Skeletal muscle tissue (tissue), 4 donors: ENCODE data around the gene GATD1. TPM values are rescaled to one million over a fixed set of nuclear protein-coding genes. Genes with fewer than 3 reads are reported as not detected.

Experiments
- H3K27ac ChIP-seq: one replicate; pipeline ENCODE4 v1.7.0; 2013; ENCODE audit warnings: mild to moderate bottlenecking, low read depth, low read length, inconsistent platforms
- H3K27me3 ChIP-seq, 3 donors: one replicate each; pipeline ENCODE4 v1.7.0; 2013; ENCODE audit warnings: low read length in 3 of 3; ENCODE audit not compliant: control insufficient read depth in 3 of 3, insufficient read depth in 3 of 3
- H3K36me3 ChIP-seq, 3 donors: one replicate each; pipeline ENCODE4 v1.7.0; 2013; ENCODE audit warnings: low read length in 3 of 3; ENCODE audit not compliant: control insufficient read depth in 3 of 3, insufficient read depth in 3 of 3
- H3K4me1 ChIP-seq, 3 donors: one replicate each; pipeline ENCODE4 v1.7.0; 2013; ENCODE audit warnings: low read length in 3 of 3, mild to moderate bottlenecking in 3 of 3; ENCODE audit not compliant: control insufficient read depth in 3 of 3, insufficient read depth in 3 of 3
- H3K4me3 ChIP-seq, 3 donors: one replicate each; pipeline ENCODE4 v1.7.0; 2013; ENCODE audit warnings: low read length in 3 of 3
- H3K9ac ChIP-seq, 3 donors: one replicate each; pipeline ENCODE4 v1.7.0; 2013; ENCODE audit warnings: low read length in 3 of 3, mild to moderate bottlenecking in 3 of 3, moderate library complexity in 2 of 3, low read depth in 1 of 3
- H3K9me3 ChIP-seq, 3 donors: one replicate each; pipeline ENCODE4 v1.7.0; 2013; ENCODE audit warnings: low read length in 3 of 3; ENCODE audit not compliant: control insufficient read depth in 3 of 3
- total RNA-seq: library from RNA; depleted of rRNA; stranded (reverse); fragments of >200 nt; gene quantifications from one replicate; pipeline ENCODE4 v1.2.3, GENCODE V29; 2014
- donor health status: Osteomylitis.

GATD1 gene
- total RNA-seq, 1 donor from 2014 or later, result 14.6 TPM

DNA sequence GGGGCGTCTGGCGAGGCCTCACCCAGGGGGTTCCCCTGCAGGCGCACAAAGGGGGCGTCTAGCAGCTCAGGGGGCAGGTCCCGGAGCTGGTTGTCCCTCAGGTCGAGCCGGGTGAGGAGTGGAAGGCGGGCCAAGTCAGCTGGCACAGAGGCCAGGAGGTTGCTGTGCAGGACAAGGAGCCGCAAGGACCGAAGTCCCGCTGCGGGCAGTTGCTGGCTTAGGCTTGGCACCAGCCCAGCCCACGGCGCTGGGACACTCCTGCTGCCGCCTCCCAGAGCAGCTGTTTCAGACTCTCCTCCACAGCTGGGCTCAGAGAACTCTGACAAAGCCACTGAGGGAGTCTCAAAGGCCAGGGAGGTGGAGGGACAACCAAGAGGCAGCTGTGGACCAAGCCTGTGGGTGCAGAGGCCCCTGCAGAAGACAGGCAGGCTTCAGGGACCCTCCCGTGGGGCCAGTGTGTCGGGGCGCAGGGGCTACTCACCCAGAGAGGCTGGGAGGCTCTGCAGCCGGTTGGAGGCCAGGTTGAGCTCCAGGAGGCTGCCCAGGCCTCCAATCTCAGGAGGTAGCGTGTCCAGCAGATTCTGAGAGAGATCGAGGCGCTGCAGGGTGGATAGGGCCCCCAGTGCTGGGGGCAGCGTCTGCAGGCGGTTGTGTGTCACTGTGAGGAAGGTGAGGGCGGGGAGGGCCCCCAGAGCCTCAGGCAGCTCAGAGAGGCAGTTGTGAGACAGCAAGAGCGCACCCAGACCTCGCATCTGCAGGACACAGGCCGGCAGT, 25.6 kb upstream of the GATD1 start:
- H3K4me1 ChIP-seq, result peaks cover 16 to 24% (median 19%) of the 10 kb centered on the region in 3 donors
- H3K27me3 ChIP-seq, result no peaks in the 10 kb centered on the region
- peaks cover 9 to 38% (median 17%) of the 10 kb centered on the region in 3 donors for H3K36me3 ChIP-seq
- no peaks in the 10 kb centered on the region for H3K9me3 ChIP-seq
- H3K4me3 ChIP-seq, result no peak overlapping the region
- H3K27ac ChIP-seq, result no peak overlapping the region
- H3K9ac ChIP-seq, result no peak overlapping the region

DNA sequence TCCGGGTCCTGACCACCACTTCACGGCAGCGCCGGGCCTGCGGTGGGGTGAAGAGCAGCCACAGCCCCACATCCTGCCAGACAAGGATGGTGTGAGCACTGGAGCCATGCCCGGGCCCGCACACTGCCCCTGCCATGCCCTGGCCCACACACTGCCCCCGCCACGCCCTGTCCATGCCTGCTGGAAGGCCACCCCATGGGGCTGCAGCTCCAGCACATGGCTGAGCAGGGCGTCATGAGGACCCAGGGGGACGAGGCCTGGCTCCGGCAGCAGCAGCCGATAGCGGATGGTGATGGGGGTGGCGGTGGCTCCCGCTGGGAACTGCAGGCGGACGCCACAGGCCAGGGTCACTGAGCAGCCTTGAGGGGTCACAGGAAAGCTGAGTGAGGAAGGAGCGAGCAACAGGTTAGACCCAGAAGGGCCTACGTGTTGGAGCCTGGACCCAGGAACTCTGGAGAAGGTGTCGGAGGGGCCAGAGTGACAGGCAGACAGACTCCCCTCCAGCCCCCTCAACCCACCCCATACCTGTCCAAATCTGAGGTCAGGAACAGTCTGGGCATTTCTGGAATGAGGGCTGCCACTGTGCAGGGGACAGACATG, 24.8 kb upstream of the GATD1 start:
- peaks cover 22 to 32% (median 26%) of the 10 kb centered on the region in 3 donors for H3K4me1 ChIP-seq
- no peak overlapping the region for H3K9ac ChIP-seq
- H3K9me3 ChIP-seq, result no peaks in the 10 kb centered on the region
- H3K27me3 ChIP-seq, result peaks cover 0 to 2% (median 0%) of the 10 kb centered on the region in 3 donors
- H3K36me3 ChIP-seq, result peaks cover 9 to 38% (median 17%) of the 10 kb centered on the region in 3 donors
- no peak overlapping the region for H3K4me3 ChIP-seq
- H3K27ac ChIP-seq, result no peak overlapping the region

DNA sequence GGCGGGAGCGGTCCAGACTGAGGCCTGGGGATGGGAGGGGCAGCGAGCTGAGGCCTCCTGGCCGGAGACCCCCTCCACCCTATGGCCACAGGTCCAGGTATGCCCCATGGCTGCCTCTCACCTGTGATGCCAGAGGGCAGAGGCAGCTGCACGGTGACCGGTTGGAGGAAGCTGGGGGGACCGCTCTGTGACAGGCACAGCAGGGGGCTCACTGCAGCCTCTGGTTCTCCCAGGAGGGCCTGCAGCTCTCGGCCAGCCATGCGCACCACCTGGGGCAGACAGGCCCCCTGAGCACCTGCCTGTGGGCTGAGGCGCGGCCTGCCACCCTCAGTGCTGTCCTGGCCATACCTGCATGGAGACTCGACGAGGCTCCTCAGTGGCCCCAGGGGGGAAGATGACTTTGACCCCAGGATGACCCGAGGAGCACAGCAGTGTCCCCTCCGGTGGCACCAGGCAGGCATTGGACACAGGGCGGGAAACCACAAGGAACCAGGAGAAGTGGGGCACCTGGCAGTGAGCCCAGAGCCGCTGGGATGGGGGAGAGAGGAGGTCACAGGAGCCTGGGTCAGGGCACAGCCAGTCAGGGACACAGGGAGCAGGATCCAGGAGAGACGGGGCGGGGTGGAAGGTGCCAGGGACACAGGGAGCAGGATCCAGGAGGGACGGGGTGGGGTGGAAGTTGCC, 24.0 kb upstream of the GATD1 start:
- Histone ChIP-seq H3K9ac (no peak overlapping the region), H3K4me1 (peaks cover 30 to 40% (median 35%) of the 10 kb centered on the region in 3 donors), H3K4me3 (no peak overlapping the region), H3K9me3 (no peaks in the 10 kb centered on the region), H3K27ac (no peak overlapping the region), H3K27me3 (peaks cover 0 to 10% (median 0%) of the 10 kb centered on the region in 3 donors), H3K36me3 (peaks cover 9 to 38% (median 17%) of the 10 kb centered on the region in 3 donors)

DNA sequence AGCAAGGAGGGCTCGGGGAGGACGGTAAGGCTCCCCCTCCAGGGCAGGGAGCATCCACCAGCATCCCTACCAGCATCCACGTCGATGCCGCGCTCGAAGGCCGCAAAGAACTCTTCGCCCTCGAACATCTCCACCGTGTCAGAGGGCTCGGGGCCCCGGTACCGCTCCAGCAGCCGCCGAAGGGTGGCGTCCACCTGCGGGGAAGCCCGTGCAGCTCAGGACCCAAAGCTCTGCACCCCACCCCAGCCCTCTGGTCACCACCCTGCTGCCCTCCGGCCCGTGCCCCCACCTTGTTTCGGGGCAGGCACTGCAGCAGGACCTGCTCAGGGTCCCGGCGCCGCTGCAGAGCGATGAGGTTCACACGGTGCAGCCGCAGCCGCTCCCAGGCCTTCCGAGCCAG, 23.2 kb upstream of the GATD1 start:
- H3K4me1 ChIP-seq, result peaks cover 33 to 45% (median 39%) of the 10 kb centered on the region in 3 donors
- peaks cover 0 to 14% (median 4%) of the 10 kb centered on the region in 3 donors for H3K27me3 ChIP-seq
- no peaks in the 10 kb centered on the region for H3K9me3 ChIP-seq
- no peak overlapping the region for H3K9ac ChIP-seq
- H3K36me3 ChIP-seq, result peaks cover 9 to 38% (median 17%) of the 10 kb centered on the region in 3 donors
- H3K4me3 ChIP-seq, result no peak overlapping the region
- H3K27ac ChIP-seq, result no peak overlapping the region

DNA sequence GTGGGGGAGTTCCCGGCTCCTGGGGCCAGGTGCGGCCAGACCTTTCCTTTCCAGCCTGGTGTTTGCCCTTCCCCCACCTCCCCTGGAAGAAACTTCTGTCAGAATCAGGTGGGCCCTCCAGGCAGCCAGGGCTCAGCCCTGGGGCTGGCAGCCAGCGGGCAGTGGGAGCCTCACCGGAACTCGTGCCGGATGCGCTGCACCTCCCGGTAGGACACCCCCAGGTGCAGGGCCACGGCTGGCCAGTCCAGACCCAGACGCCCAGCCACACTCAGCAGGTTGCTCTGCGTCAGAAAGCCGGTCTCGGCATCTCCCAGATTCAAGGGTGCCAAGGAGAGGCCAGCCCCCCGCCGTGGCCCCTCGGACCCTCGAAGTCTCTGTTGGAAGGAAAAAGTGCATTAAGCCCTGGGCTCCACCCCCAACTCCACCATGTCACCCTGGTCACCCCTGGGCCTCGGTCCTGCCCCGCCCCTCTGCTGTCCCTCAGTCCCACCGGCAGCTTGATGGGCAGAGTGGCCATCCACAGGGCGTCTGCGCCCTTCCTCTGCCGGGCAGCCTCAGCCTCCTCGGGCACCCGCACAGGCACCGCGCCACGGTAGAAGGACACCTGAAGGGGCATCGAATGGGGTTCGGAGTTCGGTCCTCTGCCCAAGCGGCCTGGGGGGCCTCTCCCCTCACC, 22.5 kb upstream of the GATD1 start:
- Histone ChIP-seq H3K27ac (no peak overlapping the region), H3K4me1 (peaks cover 34 to 49% (median 42%) of the 10 kb centered on the region in 3 donors), H3K9ac (no peak overlapping the region)

DNA sequence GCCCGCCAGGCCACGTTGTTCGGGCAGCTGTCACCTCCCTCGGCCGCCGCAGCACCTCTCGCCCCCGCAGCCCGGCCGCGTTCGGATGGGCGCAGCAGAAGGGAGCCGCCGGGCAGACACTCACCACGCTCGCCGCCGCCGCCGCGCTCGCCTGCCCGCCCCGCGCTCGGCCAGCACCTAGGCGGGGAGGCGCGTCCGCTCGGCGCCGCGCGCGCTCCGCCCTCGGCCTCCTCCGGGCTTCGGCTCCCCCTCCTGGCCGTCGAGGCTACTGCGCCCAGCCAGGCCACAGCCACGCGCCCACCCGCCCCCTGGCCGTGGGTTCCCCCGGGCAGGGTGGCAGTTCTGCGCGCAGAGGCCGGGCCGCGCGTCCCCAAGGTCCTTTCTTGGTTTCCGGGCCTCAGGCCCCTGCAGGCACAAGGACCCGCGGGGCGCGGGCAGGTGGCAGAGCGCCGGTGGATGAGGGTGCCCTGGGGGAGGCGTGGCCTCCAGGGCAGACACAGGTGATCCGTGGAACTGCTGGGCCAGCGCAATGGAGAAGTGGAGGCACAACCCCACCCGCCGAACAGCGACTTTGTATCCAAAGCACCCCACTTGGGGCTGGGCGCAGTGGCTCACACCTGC, 20.9 kb upstream of the GATD1 start, which contains the start of gene SLC25A22:
SLC25A22 (minus strand) TSS at position 189 of the 621 bp plus-strand sequence. CDS start 3,275 bp downstream, outside the sequence.
- Histone ChIP-seq H3K27me3 (peaks cover 3 to 29% (median 19%) of the 10 kb centered on the region in 3 donors), H3K27ac (peak within 1 kb of the TSS; percentile 54), H3K4me3 (peak within 1 kb of the TSS; percentile 52 to 77 (median 59)), H3K36me3 (peaks cover 9 to 36% (median 17%) of the 10 kb centered on the region in 3 donors), H3K9me3 (no peaks in the 10 kb centered on the region), H3K4me1 (peaks cover 22 to 48% (median 33%) of the 10 kb centered on the region in 3 donors), H3K9ac (peak within 1 kb of the TSS in 2 of 3 donors; percentile 69)

More for the DNA sequence above, 22.5 kb upstream of the GATD1 start:
- H3K36me3 ChIP-seq, result peaks cover 9 to 38% (median 17%) of the 10 kb centered on the region in 3 donors
- no peaks in the 10 kb centered on the region for H3K9me3 ChIP-seq
- H3K4me3 ChIP-seq, result no peak overlapping the region
- H3K27me3 ChIP-seq, result peaks cover 3 to 15% (median 4%) of the 10 kb centered on the region in 3 donors

DNA sequence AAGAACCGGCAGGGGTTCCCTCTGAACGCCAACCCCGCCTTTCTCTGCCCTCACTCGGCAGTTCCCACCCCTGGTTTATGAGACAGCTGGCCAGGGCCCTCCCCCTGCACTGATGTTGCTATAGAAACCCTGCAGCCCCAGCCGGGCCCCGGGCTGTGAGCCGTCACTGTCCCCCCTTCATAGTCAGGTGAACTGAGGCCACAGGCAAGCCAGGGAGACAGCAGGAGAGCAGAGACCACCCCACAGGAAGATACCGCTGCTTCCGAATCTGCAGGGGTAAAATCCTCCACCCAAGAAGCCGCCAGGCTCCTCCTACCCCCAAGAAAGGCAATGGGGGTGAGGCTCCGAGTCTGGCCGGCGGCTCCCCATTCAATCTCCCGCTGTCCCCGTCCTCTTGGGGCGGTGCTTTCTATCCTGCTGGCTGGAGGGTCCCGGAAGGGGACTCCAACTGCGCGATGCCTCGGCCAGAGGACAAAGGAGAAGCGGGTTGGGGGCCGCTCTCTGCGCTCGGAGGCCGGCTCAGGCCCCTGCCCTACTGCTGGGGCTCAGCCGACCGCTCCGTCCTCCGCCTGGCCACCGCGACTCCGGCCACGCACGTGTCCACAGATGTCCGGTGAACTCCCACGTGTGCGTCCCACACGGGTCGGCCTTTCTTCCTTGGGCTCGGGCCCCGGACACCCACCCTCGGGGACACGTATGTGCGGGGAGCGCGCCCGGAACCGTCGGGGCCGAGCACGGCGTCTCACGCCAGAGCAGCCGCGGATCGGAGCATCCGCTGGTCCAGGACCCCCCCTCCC, 20.2 kb upstream of the GATD1 start:
- peaks cover 22 to 43% (median 33%) of the 10 kb centered on the region in 3 donors for H3K4me1 ChIP-seq
- peak overlapping the region in 2 of 3 donors; percentile 69 for H3K9ac ChIP-seq
- H3K36me3 ChIP-seq, result peaks cover 6 to 31% (median 13%) of the 10 kb centered on the region in 3 donors
- H3K27me3 ChIP-seq, result peaks cover 3 to 29% (median 22%) of the 10 kb centered on the region in 3 donors
- no peaks in the 10 kb centered on the region for H3K9me3 ChIP-seq
- peak overlapping the region; percentile 52 to 77 (median 59) for H3K4me3 ChIP-seq
- H3K27ac ChIP-seq, result peak overlapping the region; percentile 54

DNA sequence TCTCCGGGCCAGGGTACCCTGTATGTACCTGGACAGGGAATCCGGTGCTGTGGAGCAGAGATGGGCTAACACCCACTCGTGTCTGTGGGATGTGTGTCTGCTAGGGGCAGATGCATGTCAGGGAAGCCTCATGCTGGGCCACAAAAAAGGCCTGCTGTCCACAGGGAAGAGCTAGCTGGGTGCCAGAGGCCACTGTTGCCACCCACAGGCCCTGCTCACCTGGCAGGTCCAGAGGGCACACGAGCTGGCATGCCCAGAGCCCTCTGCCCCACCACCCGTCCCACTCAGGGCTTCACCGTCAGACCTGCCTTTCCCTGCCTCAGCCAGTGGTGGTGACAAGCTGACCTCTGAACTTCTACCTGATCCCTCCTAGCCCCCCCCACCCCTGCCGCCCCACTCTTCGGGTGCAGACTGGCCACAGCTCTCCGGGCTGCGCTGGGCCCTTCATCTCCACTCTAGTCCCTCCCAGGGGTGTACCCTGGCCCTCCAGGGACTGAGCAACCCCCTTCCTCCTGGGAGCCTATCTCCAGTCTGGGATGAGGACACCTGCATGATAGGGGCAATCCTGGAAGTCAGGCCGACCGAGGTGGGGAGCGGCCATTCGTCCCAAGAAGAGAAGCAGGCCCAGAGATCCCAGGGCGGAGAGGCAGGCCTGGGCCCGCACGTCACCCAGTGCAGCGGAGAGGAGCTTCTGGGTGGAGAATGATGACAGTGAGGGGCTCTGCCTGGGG, 19.4 kb upstream of the GATD1 start:
- Histone ChIP-seq H3K4me3 (peak overlapping the region; percentile 59 to 79 (median 77)), H3K9me3 (no peaks in the 10 kb centered on the region), H3K4me1 (peaks cover 22 to 43% (median 33%) of the 10 kb centered on the region in 3 donors), H3K36me3 (peaks cover 2 to 24% (median 8%) of the 10 kb centered on the region in 3 donors), H3K27me3 (peaks cover 3 to 29% (median 24%) of the 10 kb centered on the region in 3 donors), H3K9ac (peak overlapping the region; percentile 69 to 76 (median 70)), H3K27ac (peak overlapping the region; percentile 54)
